ENCODE data around the gene SLC1A2.

Gene SLC1A2

DNA sequence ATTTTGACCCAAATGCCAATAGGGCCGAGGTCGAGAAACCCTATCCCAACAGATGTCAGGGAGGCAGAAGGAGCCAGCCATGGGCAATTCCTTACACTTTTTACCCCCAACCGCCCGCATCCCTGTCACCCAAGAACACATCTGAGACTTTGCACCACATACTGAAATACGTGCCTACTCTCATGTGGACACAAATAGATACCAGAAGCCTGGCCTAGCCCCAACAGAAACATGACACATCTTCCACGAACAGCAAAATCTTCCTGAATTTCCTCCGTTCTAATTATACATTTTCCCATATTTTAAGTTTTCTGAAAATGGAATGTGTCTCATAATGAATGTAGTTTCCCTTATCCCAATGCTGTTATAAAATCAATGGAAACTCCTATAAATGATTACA is 64.7 kb downstream of the SLC1A2 start:
- Histone ChIP-seq H3K9me3 (ENCODE audit: severe bottlenecking) (no peaks in the 10 kb centered on the region), H3K27me3 (ENCODE audit: insufficient read depth, low read depth, severe bottlenecking) (no peaks in the 10 kb centered on the region), H3K4me3 (ENCODE audit: low read depth, low read length) (no peak overlapping the region), H3K36me3 (no peaks in the 10 kb centered on the region; the same call in 1 of the 2 replicates), H3K27ac (no peak overlapping the region)
- TF ChIP-seq, protein P1, sequence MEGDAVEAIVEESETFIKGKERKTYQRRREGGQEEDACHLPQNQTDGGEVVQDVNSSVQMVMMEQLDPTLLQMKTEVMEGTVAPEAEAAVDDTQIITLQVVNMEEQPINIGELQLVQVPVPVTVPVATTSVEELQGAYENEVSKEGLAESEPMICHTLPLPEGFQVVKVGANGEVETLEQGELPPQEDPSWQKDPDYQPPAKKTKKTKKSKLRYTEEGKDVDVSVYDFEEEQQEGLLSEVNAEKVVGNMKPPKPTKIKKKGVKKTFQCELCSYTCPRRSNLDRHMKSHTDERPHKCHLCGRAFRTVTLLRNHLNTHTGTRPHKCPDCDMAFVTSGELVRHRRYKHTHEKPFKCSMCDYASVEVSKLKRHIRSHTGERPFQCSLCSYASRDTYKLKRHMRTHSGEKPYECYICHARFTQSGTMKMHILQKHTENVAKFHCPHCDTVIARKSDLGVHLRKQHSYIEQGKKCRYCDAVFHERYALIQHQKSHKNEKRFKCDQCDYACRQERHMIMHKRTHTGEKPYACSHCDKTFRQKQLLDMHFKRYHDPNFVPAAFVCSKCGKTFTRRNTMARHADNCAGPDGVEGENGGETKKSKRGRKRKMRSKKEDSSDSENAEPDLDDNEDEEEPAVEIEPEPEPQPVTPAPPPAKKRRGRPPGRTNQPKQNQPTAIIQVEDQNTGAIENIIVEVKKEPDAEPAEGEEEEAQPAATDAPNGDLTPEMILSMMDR (IDR thresholded peaks at IDR 0.05; ENCODE audit: low read depth, low read length) = no peak
- no peak for DNase-seq

DNA sequence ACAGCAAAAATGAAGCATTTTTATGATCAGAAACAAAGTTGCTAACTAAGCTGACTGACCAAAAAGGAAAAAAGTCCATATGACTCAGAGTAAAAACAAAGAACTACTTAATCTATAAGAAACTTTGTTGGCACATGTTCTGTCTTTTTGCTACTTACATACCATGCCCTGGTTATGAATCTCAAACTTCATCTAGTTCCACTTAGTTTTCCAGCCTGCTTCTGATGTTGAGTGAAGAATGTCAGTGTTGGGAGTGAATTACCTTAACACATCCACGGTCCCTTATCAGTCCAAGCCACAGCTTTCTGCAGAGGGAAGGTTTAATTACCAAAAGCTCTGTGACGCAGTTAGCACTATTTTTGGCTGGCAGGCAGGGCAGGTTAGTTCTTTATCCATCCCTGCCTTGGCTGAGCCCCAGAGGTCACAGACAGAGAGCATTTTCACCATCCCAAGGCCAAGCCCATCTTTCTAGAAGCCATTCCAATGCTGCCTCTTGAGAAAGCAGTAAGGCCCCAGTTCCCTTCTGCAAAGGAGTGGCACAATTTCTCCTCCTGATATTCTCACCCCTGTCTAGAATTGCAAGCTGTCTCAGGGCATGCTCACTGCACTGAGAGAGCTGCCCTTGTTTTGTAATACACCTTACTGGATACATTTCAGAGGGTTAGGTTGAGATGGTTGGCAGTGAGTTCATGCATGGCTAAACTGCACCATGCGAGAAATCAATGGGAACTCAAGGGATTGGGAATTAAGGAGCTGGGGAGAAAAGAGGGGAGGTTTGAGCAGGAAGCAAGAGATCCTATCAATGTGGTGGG is 67.1 kb downstream of the SLC1A2 start:
- TF ChIP-seq, protein P1 (IDR thresholded peaks at IDR 0.05; ENCODE audit: low read depth, low read length) = no peak
- H3K27ac ChIP-seq = no peak overlapping the region
- DNase-seq = no peak
- no peak overlapping the region for H3K4me3 ChIP-seq (ENCODE audit: low read depth, low read length)
- H3K36me3 ChIP-seq = no peaks in the 10 kb centered on the region; the same call in 1 of the 2 replicates
- H3K27me3 ChIP-seq (ENCODE audit: insufficient read depth, low read depth, severe bottlenecking) = no peaks in the 10 kb centered on the region
- H3K9me3 ChIP-seq (ENCODE audit: severe bottlenecking) = no peaks in the 10 kb centered on the region

DNA sequence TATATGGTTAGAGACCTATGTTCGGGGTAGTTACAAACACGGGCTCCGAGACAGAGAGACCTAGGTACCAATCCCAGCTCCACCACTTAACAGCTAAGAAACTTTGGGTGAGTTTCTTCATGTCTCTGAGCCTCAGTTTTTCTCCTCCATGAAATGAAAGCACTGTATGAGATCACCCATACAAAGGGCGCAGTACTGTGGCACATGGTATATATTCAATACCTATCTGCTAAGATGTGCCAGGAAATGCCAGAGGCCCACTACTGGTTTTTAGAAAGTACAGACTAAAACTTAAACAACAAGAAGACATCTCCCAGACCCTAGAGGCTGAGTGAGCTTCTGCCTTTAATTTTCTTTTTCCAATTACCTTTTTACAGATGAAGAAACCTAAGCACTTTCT is 69.5 kb downstream of the SLC1A2 start:
- no peaks in the 10 kb centered on the region for H3K36me3 ChIP-seq
- H3K27me3 ChIP-seq (ENCODE audit: insufficient read depth, low read depth, severe bottlenecking) = no peaks in the 10 kb centered on the region
- no peak overlapping the region for H3K27ac ChIP-seq
- H3K4me3 ChIP-seq (ENCODE audit: low read depth, low read length) = no peak overlapping the region
- TF ChIP-seq, protein P1 (IDR thresholded peaks at IDR 0.05; ENCODE audit: low read depth, low read length) = no peak
- DNase-seq = no peak
- no peaks in the 10 kb centered on the region for H3K9me3 ChIP-seq (ENCODE audit: severe bottlenecking)

DNA sequence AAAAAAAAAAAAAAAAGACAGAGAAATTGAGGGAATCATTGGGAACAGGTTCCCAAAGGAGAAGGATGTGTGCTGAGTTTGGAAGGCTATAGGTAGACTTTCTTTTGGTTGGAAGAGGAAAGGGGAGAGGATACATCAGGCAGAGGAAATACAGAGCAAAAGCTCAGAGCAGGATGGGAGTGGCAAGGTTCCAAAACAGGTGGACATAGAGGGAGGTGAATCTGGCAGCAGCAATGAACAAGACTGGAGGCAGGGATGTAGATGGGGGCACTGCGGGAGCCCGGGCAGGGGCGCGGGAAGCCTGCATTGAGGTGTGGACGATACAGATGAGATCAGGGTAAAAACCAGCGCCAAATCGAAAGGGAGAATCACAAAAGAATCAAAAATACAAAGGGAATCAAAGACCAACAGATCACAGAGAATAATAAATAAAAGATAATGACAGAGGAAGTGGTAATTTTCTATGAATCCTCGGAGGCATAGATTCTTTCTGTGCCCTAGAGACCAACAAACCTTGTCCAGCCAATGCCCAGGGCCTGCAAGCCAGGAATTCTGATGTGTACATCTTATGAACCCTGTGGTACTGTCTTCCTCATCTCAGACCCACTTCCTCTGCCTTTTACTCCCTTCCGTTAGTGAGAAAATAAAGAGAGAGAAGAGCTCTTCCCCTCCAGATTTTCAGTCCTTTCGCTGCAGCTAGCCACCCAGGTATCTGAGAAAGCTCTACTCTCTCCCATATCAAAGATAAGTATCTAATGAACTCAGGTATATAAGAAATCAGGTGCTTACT is 70.3 kb downstream of the SLC1A2 start:
- Histone ChIP-seq H3K4me3 (ENCODE audit: low read depth, low read length) (no peak overlapping the region), H3K36me3 (no peaks in the 10 kb centered on the region), H3K27me3 (ENCODE audit: insufficient read depth, low read depth, severe bottlenecking) (no peaks in the 10 kb centered on the region), H3K9me3 (ENCODE audit: severe bottlenecking) (no peaks in the 10 kb centered on the region), H3K27ac (no peak overlapping the region)
- no peak for DNase-seq
- TF ChIP-seq, protein P1 (IDR thresholded peaks at IDR 0.05; ENCODE audit: low read depth, low read length) = no peak

DNA sequence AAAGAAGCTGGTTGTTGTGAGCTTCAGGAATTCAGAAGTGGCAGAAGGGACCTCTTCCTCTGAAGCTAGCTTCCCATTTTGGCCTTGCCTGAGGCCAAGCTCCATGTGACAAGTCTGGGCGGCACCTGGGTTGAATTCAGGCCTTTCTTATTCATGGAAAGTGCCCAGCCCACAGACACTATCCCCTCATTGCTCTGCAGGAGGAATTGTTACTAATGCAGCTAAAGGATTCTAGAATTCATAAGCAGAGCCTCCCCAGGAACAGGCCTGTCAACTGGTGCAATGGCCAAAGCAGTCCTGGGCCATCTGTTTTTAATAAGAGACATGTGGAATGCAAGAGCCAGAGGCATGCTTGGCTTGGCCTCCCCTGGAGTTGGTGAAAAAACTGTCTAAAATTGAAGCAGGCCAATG is 71.4 kb downstream of the SLC1A2 start:
- no peak overlapping the region for H3K27ac ChIP-seq
- no peaks in the 10 kb centered on the region for H3K27me3 ChIP-seq (ENCODE audit: insufficient read depth, low read depth, severe bottlenecking)
- no peaks in the 10 kb centered on the region for H3K9me3 ChIP-seq (ENCODE audit: severe bottlenecking)
- no peaks in the 10 kb centered on the region for H3K36me3 ChIP-seq
- no peak for DNase-seq
- TF ChIP-seq, protein P1 (IDR thresholded peaks at IDR 0.05; ENCODE audit: low read depth, low read length) = no peak
- H3K4me3 ChIP-seq (ENCODE audit: low read depth, low read length) = no peak overlapping the region

All from WERI-Rb-1 (cell line).